Testis (tissue), 3 donors: ENCODE data around the gene ENAM. TPM values are rescaled to one million over a fixed set of nuclear protein-coding genes. Genes with fewer than 3 reads are reported as not detected.

Source experiments
- DNase-seq: peaks from one replicate; pipeline ENCODE4 v3.0.0-alpha.2; 2019
- H3K27ac ChIP-seq, 2 donors: fragments of 200-600 bp; sonication (generic); one replicate each; pipeline ENCODE4 v1.5.1; 2019
- H3K27me3 ChIP-seq: fragments of 200-600 bp; sonication (generic); one replicate; pipeline ENCODE4 v1.5.1; 2019
- H3K36me3 ChIP-seq: fragments of 200-600 bp; sonication (generic); one replicate; pipeline ENCODE4 v1.5.1; 2017; ENCODE audit warnings: low read depth; ENCODE audit errors: missing control alignments
- H3K4me1 ChIP-seq: fragments of 200-600 bp; sonication (generic); one replicate; pipeline ENCODE4 v1.5.1; 2019
- H3K4me3 ChIP-seq, 2 donors: fragments of 200-600 bp; sonication (generic); one replicate each; pipeline ENCODE4 v1.5.1; 2017 to 2019
- H3K9me3 ChIP-seq: fragments of 200-600 bp; sonication (generic); one replicate; pipeline ENCODE4 v1.5.1; 2017
- POLR2A ChIP-seq: fragments of 450-650 bp; IDR thresholded peaks from one replicate; pipeline ENCODE4 v1.6.1; 2017; ENCODE audit warnings: antibody characterized with exemption, mild to moderate bottlenecking, moderate library complexity
- WGBS, 2 donors: methylation state at CpG; one replicate each; pipeline ENCODE4 v1.1.5; 2018; 5-methylcytosine and 5-hydroxymethylcytosine counted together
- intact Hi-C: fragments of 100-400 bp; cut with DNase I; formaldehyde crosslinking; loops from one replicate; pipeline ENCODE4 v1.15.1; 2023; ENCODE audit warnings: low total_unique reads
- polyA plus RNA-seq: library from polyadenylated mRNA; stranded (reverse); fragments of 350-450 nt; fragmentation: Illumina TruSeq; extraction: RNeasy Lipid Tissue Mini Kit (QIAGEN cat#74804); gene quantifications from one replicate; pipeline ENCODE4 v1.2.3, GENCODE V29; 2014; ENCODE audit warnings: low read depth, low replicate concordance; ENCODE audit not compliant: insufficient read depth
- total RNA-seq, 2 donors: library from RNA; depleted of rRNA; stranded (reverse); fragments of >200 nt; gene quantifications; one replicate each; pipeline ENCODE4 v1.2.3, GENCODE V29; 2016
- TF ChIP-seq, protein P1 (sequence below), 3 experiments: fragments of 450-650 bp in 2 of 3; fragments of 200-600 bp in 1 of 3; sonication (generic) in 1 of 3; IDR thresholded peaks; one replicate each; pipeline ENCODE4 v1.5.1; 2016 to 2019; ENCODE audit warnings: antibody characterized with exemption in 3 of 3, mild to moderate bottlenecking in 2 of 3, moderate library complexity in 1 of 3

Gene ENAM
- total and polyA plus RNA-seq, 3 donors from 2014 or later: 0.16 to 2.4 (median 0.38) TPM

GRCh38 chr4:70613306-70614183 lies 15.0 kb upstream of the ENAM start:
- Histone ChIP-seq H3K27me3 (no peaks in the 10 kb centered on the region), H3K36me3 (no peaks in the 10 kb centered on the region), H3K4me3 (no peak overlapping the region), H3K4me1 (no peaks in the 10 kb centered on the region), H3K9me3 (no peaks in the 10 kb centered on the region), H3K27ac (no peak overlapping the region)
- no peak for TF ChIP-seq POLR2A
- TF ChIP-seq, protein P1, sequence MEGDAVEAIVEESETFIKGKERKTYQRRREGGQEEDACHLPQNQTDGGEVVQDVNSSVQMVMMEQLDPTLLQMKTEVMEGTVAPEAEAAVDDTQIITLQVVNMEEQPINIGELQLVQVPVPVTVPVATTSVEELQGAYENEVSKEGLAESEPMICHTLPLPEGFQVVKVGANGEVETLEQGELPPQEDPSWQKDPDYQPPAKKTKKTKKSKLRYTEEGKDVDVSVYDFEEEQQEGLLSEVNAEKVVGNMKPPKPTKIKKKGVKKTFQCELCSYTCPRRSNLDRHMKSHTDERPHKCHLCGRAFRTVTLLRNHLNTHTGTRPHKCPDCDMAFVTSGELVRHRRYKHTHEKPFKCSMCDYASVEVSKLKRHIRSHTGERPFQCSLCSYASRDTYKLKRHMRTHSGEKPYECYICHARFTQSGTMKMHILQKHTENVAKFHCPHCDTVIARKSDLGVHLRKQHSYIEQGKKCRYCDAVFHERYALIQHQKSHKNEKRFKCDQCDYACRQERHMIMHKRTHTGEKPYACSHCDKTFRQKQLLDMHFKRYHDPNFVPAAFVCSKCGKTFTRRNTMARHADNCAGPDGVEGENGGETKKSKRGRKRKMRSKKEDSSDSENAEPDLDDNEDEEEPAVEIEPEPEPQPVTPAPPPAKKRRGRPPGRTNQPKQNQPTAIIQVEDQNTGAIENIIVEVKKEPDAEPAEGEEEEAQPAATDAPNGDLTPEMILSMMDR (IDR thresholded peaks at IDR 0.05): no peak
- DNase-seq: no peak
- 31 to 37% methylated on average over 9 of the region's 9 CpGs for WGBS, 2 donors
- intact Hi-C loops: no loop called here

GRCh38 chr4:70614184-70614555 lies 14.4 kb upstream of the ENAM start:
- 61 to 70% methylated on average over 3 of the region's 3 CpGs for WGBS, 2 donors
- Histone ChIP-seq H3K9me3 (no peaks in the 10 kb centered on the region), H3K4me3 (no peak overlapping the region), H3K27ac (no peak overlapping the region), H3K27me3 (no peaks in the 10 kb centered on the region), H3K4me1 (no peaks in the 10 kb centered on the region), H3K36me3 (no peaks in the 10 kb centered on the region)
- TF ChIP-seq POLR2A: no peak
- TF ChIP-seq, protein P1 (IDR thresholded peaks at IDR 0.05): no peak
- DNase-seq: no peak
- intact Hi-C loops: no loop called here

DNA sequence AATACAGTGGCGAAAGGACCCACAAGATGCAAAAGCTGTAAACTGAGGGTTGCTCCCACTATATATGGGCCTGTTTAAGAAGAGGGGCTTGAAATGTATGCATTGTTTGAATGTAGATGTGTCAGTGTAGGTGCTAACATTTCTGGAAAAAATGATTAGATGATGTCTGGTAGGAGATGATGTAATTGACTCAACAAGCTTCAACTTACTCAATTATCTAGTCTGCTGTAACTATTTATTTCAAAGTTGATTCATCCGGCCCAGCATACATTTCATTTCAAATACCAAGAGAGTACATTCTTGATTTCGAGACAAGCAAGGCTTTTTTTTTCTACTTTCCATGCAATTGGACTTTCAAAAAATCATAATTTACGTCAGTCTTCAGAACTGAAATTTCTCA lies 9.3 kb upstream of the ENAM start:
- H3K4me3 ChIP-seq: no peak overlapping the region
- no peak overlapping the region for H3K27ac ChIP-seq
- WGBS, 2 donors: 84 to 85% methylated on average over 4 of the region's 4 CpGs
- no peaks in the 10 kb centered on the region for H3K36me3 ChIP-seq
- no peak for TF ChIP-seq POLR2A
- intact Hi-C loops: no loop called here
- H3K27me3 ChIP-seq: no peaks in the 10 kb centered on the region
- H3K9me3 ChIP-seq: no peaks in the 10 kb centered on the region
- H3K4me1 ChIP-seq: no peaks in the 10 kb centered on the region
- DNase-seq: no peak

- intact Hi-C loops: no loop called here
- no peak for DNase-seq
- 91 to 95% methylated on average over 2 of the region's 2 CpGs for WGBS, 2 donors
Observed at GRCh38 chr4:70619778-70620177, 8.8 kb upstream of the ENAM start.

GRCh38 chr4:70623323-70623722 lies 5.2 kb upstream of the ENAM start:
- no peak for TF ChIP-seq POLR2A
- TF ChIP-seq, protein P1 (IDR thresholded peaks at IDR 0.05): no peak

More at GRCh38 chr4:70619778-70620177, 8.8 kb upstream of the ENAM start:
- no peak for TF ChIP-seq POLR2A
- TF ChIP-seq, protein P1 (IDR thresholded peaks at IDR 0.05): no peak
- Histone ChIP-seq H3K36me3 (no peaks in the 10 kb centered on the region), H3K27ac (no peak overlapping the region), H3K4me1 (no peaks in the 10 kb centered on the region), H3K27me3 (no peaks in the 10 kb centered on the region), H3K9me3 (no peaks in the 10 kb centered on the region), H3K4me3 (no peak overlapping the region)

More at GRCh38 chr4:70623323-70623722, 5.2 kb upstream of the ENAM start:
- H3K36me3 ChIP-seq: no peaks in the 10 kb centered on the region
- no peak overlapping the region for H3K4me3 ChIP-seq
- WGBS, 2 donors: 85 to 92% methylated on average over 3 of the region's 3 CpGs
- intact Hi-C loops: no loop called here
- DNase-seq: no peak
- no peak overlapping the region for H3K27ac ChIP-seq
- no peaks in the 10 kb centered on the region for H3K27me3 ChIP-seq
- H3K9me3 ChIP-seq: no peaks in the 10 kb centered on the region
- H3K4me1 ChIP-seq: no peaks in the 10 kb centered on the region
